Midbrain (tissue), 1 donor: Measurements from ENCODE around the gene PXT1.
"Not testable (repeated sequence)": the region's sequence is repeated elsewhere in the genome, so short reads cannot be mapped to it uniquely, and the experiment has no call there.

Experiments
- DNase-seq: peaks from one replicate; lab custom pipeline; 2025; lab: John Stamatoyannopoulos, UW

PXT1 gene

DNA sequence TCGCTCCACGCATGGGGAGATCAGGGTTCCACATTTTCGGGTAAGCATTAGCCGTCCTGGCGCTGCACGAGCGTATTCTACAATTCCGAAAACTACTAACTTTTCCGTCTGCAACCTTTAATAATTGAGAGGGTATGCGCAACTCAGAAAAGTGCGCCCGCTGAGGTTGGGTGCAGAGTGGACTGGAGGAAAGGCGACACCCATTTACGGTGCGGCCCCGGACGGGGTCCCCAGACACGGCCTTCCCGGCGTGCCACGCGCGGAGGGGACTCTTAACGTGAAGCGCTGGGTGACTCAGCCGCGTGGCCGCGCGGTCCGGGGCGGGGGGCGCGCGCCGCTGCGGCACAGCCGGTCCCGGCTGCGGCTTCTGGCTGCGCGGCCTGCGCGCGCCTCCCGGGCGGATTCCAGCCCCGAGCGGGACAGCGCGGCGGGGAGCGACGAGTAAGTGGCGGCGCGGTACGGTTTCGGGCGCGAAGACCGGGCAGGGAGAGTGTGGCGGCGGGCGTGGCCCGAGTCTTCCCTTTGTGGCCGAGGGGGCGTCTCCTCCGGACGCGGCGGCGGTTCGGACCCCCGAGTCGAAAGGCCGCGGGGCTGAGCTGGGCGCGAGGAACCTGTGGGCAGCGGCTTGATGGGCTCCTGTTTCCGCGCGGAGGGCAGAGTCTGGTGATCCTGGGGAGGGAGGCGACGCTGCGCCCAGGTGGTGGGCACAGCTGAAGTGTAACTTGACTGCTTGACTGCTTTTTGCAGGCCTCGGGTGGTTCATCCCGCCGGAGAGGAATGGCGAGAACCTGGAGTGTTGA, at the start of gene PXT1, which contains the start of gene KCTD20:
PXT1 (minus strand) TSS at position 184 of the 800 bp plus-strand sequence. CDS start 16,772 bp downstream, outside the sequence.
KCTD20 (plus strand) TSS at position 330 of the 800 bp plus-strand sequence. CDS start 27,098 bp downstream, outside the sequence.
- peak; percentile 88 for DNase-seq

DNA sequence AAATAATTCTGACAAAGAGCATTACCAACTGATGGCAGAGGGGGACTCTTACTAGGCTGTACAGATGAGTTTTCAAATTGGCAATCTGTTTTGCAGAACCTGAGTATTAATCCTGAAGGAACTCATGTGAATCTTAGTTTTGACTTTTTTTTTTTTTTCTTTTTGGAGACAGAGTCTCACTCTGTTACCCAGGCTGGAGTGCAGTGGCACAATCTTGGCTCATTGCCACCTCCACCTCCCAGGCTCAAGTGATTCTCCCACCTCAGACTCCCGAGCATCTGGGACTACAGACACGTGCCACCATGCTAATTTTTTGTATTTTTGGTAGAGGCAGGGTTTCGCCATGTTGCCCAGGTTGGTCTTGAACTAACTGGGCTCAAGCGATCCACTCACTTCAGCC, 49.4 kb upstream of the PXT1 start:
- DNase-seq, result no peak

DNA sequence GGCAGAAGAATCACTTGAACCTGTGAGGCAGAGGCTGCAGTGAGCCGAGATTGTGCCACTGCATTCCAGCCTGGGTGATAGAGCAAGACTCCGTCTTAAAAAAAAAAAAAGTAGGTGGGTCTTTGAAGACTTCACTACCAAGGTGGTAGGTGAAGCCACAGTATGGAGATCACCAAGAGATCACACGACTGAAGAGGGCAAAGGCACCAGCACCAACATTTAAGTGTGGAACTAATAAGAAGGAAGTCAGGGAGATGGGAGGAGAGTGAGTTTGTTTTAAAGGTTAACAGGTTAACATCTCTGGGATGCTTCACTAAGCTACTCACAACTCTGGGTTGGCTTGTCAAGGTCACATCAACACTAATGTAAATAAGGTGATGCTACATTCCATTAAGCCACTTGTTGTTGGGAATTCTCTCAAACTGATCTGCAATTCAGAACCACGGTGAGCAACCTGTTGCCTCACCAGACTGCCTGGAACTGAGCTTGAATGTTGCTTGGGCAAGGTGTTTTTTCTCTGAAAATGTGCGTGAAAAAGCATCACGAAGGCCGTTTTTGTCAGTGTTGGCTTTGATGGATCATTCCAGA, 48.8 kb upstream of the PXT1 start:
- DNase-seq, result no peak

GRCh38 chr6:36489426-36489825, 46.8 kb upstream of the PXT1 start:
- DNase-seq, result no peak

GRCh38 chr6:36488221-36488620, 45.6 kb upstream of the PXT1 start:
- no peak for DNase-seq

DNA sequence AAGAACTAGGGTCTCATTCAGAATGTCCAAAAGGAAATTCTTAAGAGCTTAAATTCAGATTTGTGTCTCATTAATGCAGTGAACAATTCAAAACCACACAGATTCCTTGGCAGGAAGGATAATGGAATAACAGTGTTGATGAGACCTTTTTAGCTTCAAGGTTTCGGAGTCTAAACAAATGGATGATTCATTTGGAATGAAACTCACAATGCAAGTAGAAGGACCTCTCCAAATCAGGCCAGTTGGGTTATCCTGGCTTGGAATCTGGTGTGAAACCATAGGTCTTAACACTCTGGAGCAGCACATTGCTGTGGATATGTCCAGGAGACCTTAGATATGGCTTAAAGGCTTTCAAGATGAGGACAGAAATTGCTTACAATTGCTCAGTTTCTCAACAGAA, 45.0 kb upstream of the PXT1 start:
- no peak for DNase-seq

DNA sequence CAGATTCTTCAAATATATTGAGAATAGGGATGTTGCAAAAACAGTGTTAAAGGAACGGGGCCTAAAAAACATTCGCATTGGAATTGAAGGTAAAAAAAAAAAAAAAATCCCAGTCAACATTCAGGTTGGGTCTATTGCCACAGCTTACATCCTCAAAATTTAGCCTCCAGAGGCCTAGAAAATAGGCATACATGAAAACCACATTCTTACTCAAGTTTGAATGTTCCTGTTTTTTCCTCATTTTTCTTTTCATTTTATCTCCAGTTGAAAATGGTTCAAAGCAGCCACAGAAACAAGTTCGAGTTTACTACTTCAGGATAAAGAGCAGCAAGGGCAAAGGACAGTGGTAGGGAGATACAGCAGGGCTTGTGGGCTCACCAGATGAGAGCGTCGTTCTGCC, 42.1 kb upstream of the PXT1 start:
- DNase-seq, result no peak

GRCh38 chr6:36483326-36483725, 40.7 kb upstream of the PXT1 start:
- DNase-seq, result not testable (repeated sequence)

GRCh38 chr6:36479256-36479655, 36.6 kb upstream of the PXT1 start:
- no peak for DNase-seq

GRCh38 chr6:36478051-36478526, 35.4 kb upstream of the PXT1 start:
- no peak for DNase-seq

DNA sequence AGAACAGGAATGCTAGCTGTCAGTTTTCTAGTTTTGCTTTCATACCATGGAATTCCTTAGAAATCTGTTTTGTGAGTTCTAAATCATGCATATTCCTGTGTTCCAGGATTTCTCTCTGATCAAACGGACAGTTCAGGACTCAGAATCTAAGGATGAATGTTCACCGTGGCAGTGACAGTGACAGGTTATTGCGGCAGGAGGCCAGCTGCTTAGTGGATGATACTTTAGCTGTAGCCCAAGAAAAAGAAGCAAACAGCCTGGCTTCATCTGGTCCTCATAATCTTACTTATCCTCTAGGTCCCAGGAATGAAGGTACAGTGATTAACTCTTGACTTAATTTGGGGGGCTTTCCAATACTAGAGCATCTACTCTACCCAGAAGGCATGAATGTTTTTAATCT, 27.3 kb upstream of the PXT1 start:
- DNase-seq, result no peak

DNA sequence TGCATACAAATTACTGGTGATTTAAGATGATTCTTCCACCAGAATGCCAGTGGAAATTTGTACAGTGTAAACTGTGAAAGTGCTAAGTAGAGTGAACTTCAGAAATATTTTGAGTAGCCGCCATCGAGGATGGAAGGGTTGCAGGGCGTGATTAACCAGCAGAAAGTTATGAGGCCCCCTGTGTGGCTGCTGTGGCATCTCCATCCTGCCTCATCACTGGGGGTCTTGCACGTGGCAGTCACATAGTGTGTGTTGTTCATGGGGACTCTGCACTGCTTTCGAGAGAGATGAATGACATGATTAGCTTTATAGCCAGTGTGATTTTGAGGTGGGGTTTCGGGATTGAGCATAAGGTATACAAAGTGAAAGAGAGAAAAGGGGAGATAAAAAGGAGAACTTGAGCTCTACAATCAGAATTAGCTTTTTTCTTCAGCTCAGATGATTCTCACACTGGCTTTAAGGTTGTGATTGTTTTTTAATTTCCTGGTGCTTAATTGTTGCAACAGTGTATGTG, 26.6 kb upstream of the PXT1 start:
- DNase-seq, result no peak

- DNase-seq, result no peak
Observed at GRCh38 chr6:36467625-36468024, 25.0 kb upstream of the PXT1 start.

DNA sequence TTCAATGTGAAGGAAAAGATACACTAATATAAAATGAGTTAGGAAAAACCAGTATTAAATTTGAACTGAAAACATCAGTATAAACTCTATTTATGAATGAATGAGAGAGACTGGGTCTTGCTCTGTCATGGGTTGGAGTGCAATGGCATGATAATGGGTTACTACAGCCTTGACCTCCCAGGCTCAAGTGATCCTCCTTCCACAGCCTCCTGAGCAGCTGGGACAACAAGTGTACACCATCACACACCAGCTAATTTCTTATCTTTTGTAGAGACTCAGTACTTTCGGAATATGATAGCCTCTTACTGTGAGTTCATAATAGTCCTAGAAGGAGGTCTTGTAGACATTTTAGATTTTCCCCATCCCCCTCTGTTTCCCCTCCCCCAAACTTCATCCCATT, 21.6 kb upstream of the PXT1 start:
- no peak for DNase-seq

DNA sequence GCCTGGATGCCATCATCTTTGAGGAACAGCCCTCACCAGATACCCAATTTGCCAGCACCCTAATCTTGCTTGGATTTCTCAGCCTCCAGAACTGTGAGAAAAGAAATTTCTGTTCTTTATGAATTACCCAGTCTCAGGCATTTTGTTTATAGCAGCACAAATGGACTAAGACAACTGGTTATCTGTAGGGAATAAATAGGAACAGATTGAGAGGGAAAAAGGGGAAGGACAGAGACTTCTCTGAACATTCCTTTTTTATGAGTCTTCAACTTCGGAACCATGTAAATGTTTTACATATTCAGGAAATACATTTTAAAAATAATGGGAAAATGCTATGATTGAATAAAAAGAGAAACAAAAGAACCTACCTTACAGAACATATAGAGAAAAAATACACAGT, 21.0 kb upstream of the PXT1 start:
- DNase-seq, result no peak

- DNase-seq, result no peak
Observed at GRCh38 chr6:36461646-36462045, 19.0 kb upstream of the PXT1 start.

DNA sequence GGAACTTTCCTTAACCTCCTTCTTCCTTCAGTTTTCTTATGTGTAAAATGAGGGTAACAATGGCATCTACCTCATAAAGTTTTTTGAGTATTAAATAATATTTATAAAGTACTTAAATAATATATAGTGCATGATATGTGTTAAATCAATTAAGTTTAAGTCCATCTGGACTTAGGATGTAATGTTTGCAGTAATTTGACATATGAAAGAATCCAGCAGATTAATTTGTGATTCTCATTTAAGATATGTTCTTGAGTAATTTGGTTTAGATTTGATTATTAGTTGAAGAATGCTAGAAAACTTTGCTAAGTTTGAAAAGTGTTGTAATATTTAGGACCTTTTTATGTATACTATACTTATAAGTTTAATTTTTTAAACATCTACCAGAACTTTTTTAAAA, 18.3 kb upstream of the PXT1 start:
- DNase-seq, result no peak

- no peak for DNase-seq
Observed at GRCh38 chr6:36459501-36459900, 16.8 kb upstream of the PXT1 start.

DNA sequence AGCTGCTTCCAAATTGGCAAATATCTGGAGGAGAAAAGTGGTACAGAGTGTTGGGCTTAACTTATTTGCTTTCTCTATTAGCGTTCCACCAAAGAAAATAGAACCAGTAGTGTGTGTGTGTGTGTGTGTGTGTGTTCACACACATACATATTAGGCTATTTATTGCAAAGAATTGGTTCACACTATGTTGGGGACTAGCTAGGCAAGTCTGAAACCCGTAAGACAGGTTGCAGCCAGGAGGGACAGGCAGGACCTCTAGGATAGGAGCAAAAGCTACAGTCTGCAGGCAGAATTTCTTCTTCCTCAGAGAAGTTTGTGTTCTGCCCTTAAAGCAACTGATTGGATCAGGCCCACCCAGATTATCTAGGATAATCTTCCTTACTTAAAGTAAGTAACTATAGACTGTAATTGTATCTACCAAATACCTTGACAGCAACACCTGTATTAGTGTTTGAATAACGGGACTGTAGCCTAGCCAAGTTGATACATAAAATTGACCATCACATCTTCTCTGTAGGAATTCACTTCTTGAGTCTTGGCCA, 12.9 kb upstream of the PXT1 start:
- no peak for DNase-seq

DNA sequence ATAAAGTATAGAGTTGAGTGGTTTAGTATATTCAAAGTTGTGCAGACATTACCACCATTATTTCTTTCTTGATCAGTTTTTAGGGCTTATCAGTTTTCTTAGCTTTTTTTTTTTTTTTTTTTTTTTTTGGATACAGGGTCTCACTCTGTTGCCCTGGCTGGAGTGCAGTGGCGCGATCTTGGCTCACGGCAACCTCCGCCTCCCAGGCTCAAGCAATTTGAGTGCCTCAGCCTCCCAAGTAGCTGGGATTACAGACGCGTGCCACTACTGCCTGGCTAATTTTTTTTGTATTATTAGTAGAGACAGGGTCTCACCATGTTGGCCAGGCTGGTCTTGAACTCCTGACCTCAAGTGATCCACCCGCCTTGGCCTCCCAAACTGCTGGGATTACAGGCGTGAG, 10.2 kb upstream of the PXT1 start:
- DNase-seq, result not testable (repeated sequence)

DNA sequence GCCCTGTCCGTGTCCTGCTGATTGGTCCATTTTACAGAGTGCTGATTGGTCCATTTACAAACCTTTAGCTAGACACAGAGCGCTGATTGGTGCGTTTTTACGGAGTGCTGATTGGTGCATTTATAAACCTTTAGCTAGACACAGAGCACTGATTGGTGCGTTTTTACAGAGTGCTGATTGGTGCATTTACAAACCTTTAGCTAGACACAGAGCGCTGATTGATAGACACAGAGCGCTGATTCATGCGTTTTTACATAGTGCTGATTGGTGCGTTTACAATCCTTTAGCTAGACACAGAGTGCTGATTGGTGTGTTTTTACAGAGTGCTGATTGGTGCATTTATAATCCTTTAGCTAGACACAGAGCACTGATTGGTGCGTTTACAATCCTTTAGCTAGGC, 6.5 kb upstream of the PXT1 start:
- not testable (repeated sequence) for DNase-seq

DNA sequence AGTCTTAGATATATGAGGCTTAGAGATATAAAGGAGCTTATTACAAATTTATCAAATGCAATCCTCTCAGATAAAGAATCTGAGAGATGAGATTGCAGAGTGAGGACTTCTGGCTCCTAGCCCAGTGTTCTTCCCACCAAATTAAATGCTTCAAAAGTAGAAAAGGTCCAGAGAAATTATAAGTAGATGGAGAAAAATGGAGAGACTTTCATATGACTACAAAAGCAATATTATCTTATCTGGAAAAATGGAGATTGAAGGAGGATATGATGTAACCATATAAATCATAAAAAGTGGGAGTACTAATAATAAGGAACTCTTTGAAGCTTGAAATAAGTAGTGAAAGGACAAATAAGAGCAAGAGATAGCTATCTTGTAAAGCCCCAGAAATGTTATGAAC, 3.0 kb upstream of the PXT1 start:
- DNase-seq, result no peak

DNA sequence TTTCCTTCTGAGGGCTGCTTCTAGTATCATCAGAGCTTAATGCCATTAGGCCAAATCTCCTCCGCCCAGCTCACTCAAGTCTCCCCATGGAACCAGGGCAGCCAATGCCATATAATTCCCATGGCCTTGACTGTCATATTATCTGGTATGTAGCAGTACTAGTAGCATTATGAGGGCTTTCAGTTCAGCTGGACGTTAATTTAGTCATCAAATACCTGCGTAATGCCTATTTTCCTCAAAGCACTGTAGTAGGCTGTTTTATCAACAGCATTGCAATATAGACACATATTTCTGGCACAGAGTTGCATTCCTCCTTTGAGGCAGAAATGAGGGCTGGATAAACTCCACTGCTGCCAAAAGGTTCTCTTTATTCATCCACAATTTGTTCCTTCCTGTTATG, 1.8 kb upstream of the PXT1 start:
- DNase-seq, result no peak
